Endothelial cell of umbilical vein (primary cell): Measurements from ENCODE around the gene PNPLA1. TPM values are rescaled to one million over a fixed set of nuclear protein-coding genes. Genes with fewer than 3 reads are reported as not detected.

Experiments
- BruUV-seq: library from RNA; stranded (reverse); fragments of 400-500 nt; replicated peaks from 2 replicates; lab custom pipeline; 2021; lab: Mats Ljungman, UMichigan
- CTCF ChIA-PET: fragments of 300-600, 350-600 bp; sonication (Branson Sonifier 250); formaldehyde crosslinking; loops from one replicate; lab custom pipeline; 2021; ENCODE audit warnings: antibody characterized with exemption, inconsistent platforms; lab: Charles Lee
- POLR2A ChIA-PET: fragments of 300-600, 350-600 bp; sonication (Branson Sonifier 250); formaldehyde crosslinking; loops from one replicate; lab custom pipeline; 2021; ENCODE audit warnings: antibody characterized with exemption, inconsistent platforms; lab: Charles Lee
- DNase-seq: peaks from one replicate; pipeline ENCODE4 v3.0.0-alpha.2; 2011; ENCODE audit warnings: low read depth, low spot score
- FAIRE-seq: peaks from 2 replicates; lab custom pipeline; 2011; peaks lifted over from hg19 to GRCh38; lab: Jason Lieb, UNC
- H2AFZ ChIP-seq: 2 replicates; pipeline ENCODE4 v1.6.0; 2012; ENCODE audit warnings: low read depth, low read length, control low read depth, inconsistent platforms
- H3K27ac ChIP-seq: 2 replicates; pipeline ENCODE4 v1.5.1; 2011; ENCODE audit warnings: low read depth, mild to moderate bottlenecking, control low read depth, low read length, moderate library complexity; ENCODE audit not compliant: insufficient read depth
- H3K27me3 ChIP-seq, 2 experiments: 2 replicates each; pipeline versions ENCODE4 v1.6.0 to v1.6.1; 2011; ENCODE audit warnings: low read length in 2 of 2, mixed read lengths in 1 of 2; ENCODE audit not compliant: control insufficient read depth in 2 of 2, insufficient read depth in 2 of 2
- H3K36me3 ChIP-seq, 2 experiments: 2 replicates in 1 of 2; 3 replicates in 1 of 2; pipeline ENCODE4 v1.5.1; 2011; ENCODE audit warnings: low read length in 2 of 2, mild to moderate bottlenecking in 1 of 2, moderate library complexity in 1 of 2; ENCODE audit not compliant: control insufficient read depth in 2 of 2, insufficient read depth in 2 of 2; ENCODE audit errors: extremely low read depth in 1 of 2
- H3K4me1 ChIP-seq: 3 replicates; pipeline ENCODE4 v1.5.1; 2011; ENCODE audit warnings: mild to moderate bottlenecking, low read length; ENCODE audit not compliant: control insufficient read depth, insufficient read depth; ENCODE audit errors: extremely low read depth
- H3K4me2 ChIP-seq: 2 replicates; pipeline ENCODE4 v1.6.1; 2011; ENCODE audit warnings: low read length, control low read depth, mixed read lengths; ENCODE audit not compliant: insufficient read depth
- H3K4me3 ChIP-seq, 3 experiments: fragments of 200-600 bp in 1 of 3; sonication (generic), shearing (Covaris generic) in 1 of 3; replicated peaks in 1 of 3; 2 replicates each; pipeline ENCODE4 v1.5.1; 2011 to 2016; ENCODE audit warnings: control low read depth in 3 of 3, low read length in 3 of 3, mild to moderate bottlenecking in 2 of 3, inconsistent platforms in 1 of 3, low read depth in 1 of 3, moderate library complexity in 1 of 3; ENCODE audit not compliant: insufficient read depth in 1 of 3
- H3K79me2 ChIP-seq: 2 replicates; pipeline ENCODE4 v1.6.0; 2012; ENCODE audit warnings: low read length, inconsistent platforms; ENCODE audit not compliant: control insufficient read depth, insufficient read depth
- H3K9ac ChIP-seq: replicated peaks from 2 replicates; pipeline ENCODE3; 2011; ENCODE audit warnings: low read length, control low read depth; ENCODE audit not compliant: insufficient read depth; ENCODE audit errors: extremely low read depth
- H3K9me1 ChIP-seq: replicated peaks from 3 replicates; pipeline ENCODE4 v1.6.0; 2011; ENCODE audit warnings: mild to moderate bottlenecking, low read length; ENCODE audit not compliant: control insufficient read depth, insufficient read depth; ENCODE audit errors: extremely low read depth
- H3K9me3 ChIP-seq: replicated peaks from 2 replicates; pipeline ENCODE4 v1.5.1; 2012; ENCODE audit warnings: low read length, inconsistent platforms; ENCODE audit not compliant: control insufficient read depth, insufficient read depth
- H4K20me1 ChIP-seq: replicated peaks from 2 replicates; pipeline ENCODE3; 2011; ENCODE audit warnings: mild to moderate bottlenecking, low read length; ENCODE audit not compliant: control insufficient read depth, insufficient read depth; ENCODE audit errors: extremely low read depth
- FOS ChIP-seq: IDR thresholded peaks from 2 replicates; pipeline ENCODE4 v1.6.1; 2011; ENCODE audit warnings: mild to moderate bottlenecking, low read length, moderate library complexity, borderline replicate concordance; ENCODE audit not compliant: insufficient read depth
- JUN ChIP-seq: IDR thresholded peaks from 2 replicates; pipeline ENCODE4 v1.6.1; 2011; ENCODE audit warnings: borderline replicate concordance, low read depth; ENCODE audit not compliant: insufficient read length, insufficient read depth
- MYC ChIP-seq: IDR thresholded peaks from one replicate; pipeline ENCODE4 v1.6.1; 2011; ENCODE audit warnings: mild to moderate bottlenecking, low read depth, low read length
- dilution Hi-C: fragments of 300-500 bp; cut with MboI; formaldehyde crosslinking; loops from one replicate; pipeline ENCODE4 v1.15.0; 2019; ENCODE audit warnings: low sequenced_read_pairs; ENCODE audit not compliant: extremely low pct_ligation_motif_present
- intact Hi-C: fragments of 100-400 bp; cut with micrococcal nuclease; formaldehyde crosslinking; loops from one replicate; pipeline ENCODE4 v1.10.0; 2022
- polyA plus RNA-seq, 4 experiments: library from polyadenylated mRNA; depleted of rRNA in 3 of 4; stranded (reverse) in 3 of 4; unstranded in 1 of 4; fragments of >200 nt; gene quantifications; 2 replicates each; pipeline versions ENCODE4 v1.2.1 to v1.2.3, GENCODE V29; 2011 to 2012; ENCODE audit warnings: missing spikeins in 1 of 4
- total RNA-seq: library from RNA; stranded (reverse); gene quantifications from 2 replicates; pipeline ENCODE4 v1.2.3, GENCODE V29; 2021
- TF ChIP-seq, protein P1 (sequence below): IDR thresholded peaks from 2 replicates; pipeline ENCODE4 v1.6.1; 2011; ENCODE audit not compliant: insufficient read depth, insufficient read length
- TF ChIP-seq, protein P2 (sequence below), 2 donors: IDR thresholded peaks; 1 replicate in 1 of 2; 2 replicates in 1 of 2; pipeline ENCODE4 v1.5.1; 2011; ENCODE audit warnings: low read length in 2 of 2, mild to moderate bottlenecking in 2 of 2, moderate library complexity in 2 of 2, control low read depth in 1 of 2, inconsistent platforms in 1 of 2, low read depth in 1 of 2; ENCODE audit not compliant: insufficient read depth in 1 of 2; ENCODE audit errors: extremely low read depth in 1 of 2

PNPLA1 gene
- total and polyA plus RNA-seq, 2 donors (not counting 3 experiments of a cell fraction or from before 2014, with no cell fraction given), result not detected

DNA sequence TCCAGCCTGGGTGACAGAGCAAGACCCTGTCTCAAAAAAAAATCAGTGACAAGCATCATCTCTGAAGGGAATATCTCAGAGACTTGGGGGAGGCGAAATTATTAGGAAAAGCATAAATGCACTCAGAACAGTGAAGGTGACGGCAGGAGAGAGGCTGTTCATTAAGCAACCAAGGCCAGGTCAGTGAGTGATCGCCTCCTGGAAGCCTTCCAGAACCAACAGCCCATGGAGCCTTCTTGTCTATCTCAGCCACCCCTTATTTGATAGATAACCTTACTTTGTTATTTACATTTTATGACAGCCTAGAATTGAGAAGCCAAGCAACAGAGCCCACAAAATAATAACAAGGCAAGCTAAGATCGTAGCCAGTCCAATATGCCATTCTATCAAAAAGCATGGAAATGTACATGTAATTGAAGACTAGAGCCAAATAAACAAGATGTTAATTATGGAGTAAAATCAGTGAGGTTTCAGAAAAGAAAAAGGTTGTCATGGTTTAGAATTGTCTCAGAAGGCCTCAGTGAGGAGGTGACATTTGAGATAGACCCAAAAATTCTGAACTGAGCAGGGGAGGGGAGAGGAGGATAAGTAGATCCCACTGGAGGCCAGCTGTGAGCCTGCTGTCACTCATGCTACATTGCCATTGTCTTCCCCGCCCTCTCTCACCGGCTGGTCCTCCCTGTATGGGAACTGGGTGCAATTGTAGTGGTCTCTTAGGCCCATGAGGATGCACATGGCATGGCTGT lies 49.0 kb downstream of the PNPLA1 start:
- Histone ChIP-seq H2AFZ (no peak overlapping the region), H3K27me3 (peaks cover 17% of the 10 kb centered on the region in 2 experiments), H3K79me2 (no peaks in the 10 kb centered on the region), H3K4me1 (no peaks in the 10 kb centered on the region), H3K9me3 (no peaks in the 10 kb centered on the region), H3K27ac (no peak overlapping the region), H3K9ac (no peak overlapping the region), H4K20me1 (no peaks in the 10 kb centered on the region), H3K36me3 (no peaks in the 10 kb centered on the region), H3K4me3 (no peak overlapping the region), H3K9me1 (no peaks in the 10 kb centered on the region), H3K4me2 (no peak overlapping the region)
- no TSS peak for BruUV-seq
- intact Hi-C loops, result no loop called here
- DNase-seq, result no peak
- TF ChIP-seq, protein P1, sequence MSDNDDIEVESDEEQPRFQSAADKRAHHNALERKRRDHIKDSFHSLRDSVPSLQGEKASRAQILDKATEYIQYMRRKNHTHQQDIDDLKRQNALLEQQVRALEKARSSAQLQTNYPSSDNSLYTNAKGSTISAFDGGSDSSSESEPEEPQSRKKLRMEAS, result no peak
- TF ChIP-seq FOS (no peak), JUN (no peak), MYC (no peak)
- TF ChIP-seq, protein P2, sequence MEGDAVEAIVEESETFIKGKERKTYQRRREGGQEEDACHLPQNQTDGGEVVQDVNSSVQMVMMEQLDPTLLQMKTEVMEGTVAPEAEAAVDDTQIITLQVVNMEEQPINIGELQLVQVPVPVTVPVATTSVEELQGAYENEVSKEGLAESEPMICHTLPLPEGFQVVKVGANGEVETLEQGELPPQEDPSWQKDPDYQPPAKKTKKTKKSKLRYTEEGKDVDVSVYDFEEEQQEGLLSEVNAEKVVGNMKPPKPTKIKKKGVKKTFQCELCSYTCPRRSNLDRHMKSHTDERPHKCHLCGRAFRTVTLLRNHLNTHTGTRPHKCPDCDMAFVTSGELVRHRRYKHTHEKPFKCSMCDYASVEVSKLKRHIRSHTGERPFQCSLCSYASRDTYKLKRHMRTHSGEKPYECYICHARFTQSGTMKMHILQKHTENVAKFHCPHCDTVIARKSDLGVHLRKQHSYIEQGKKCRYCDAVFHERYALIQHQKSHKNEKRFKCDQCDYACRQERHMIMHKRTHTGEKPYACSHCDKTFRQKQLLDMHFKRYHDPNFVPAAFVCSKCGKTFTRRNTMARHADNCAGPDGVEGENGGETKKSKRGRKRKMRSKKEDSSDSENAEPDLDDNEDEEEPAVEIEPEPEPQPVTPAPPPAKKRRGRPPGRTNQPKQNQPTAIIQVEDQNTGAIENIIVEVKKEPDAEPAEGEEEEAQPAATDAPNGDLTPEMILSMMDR (IDR thresholded peaks at IDR 0.05; ENCODE audit: extremely low read depth in 1 of 2, insufficient read depth in 1 of 2, low read depth in 1 of 2, low read length in 2 of 2), result no peak
- ChIA-PET POLR2A (interaction anchor here (0.6 kb wide), 1 partner anchor 441 kb away, joined by 3 read pairs; no protein-coding TSS in a partner anchor), CTCF (interaction anchor here (1.0 to 3.4 kb wide), 6 partner anchors 9 to 47 kb away, joined by 3 to 27 read pairs (median 6); no protein-coding TSS in a partner anchor)
- FAIRE-seq, result no peak
- dilution Hi-C loops, result no loop called here
